SK-N-SH (cell line): ENCODE data around the gene TMEM109. TPM values are rescaled to one million over a fixed set of nuclear protein-coding genes. Genes with fewer than 3 reads are reported as not detected.

Experiments used
- CTCF ChIP-seq: fragments of 200-600 bp; sonication (generic); IDR thresholded peaks from 2 replicates; pipeline ENCODE4 v1.6.1; 2017; ENCODE audit warnings: antibody characterized with exemption, mild to moderate bottlenecking, moderate library complexity
- FOSL2 ChIP-seq: IDR thresholded peaks from 2 replicates; pipeline ENCODE4 v1.4.0; 2012; ENCODE audit warnings: low read depth, mild to moderate bottlenecking, moderate library complexity, borderline replicate concordance
- NRF1 ChIP-seq: IDR thresholded peaks from 2 replicates; pipeline ENCODE4 v1.6.1; 2012; ENCODE audit warnings: low read depth, mild to moderate bottlenecking, low read length
- RAD21 ChIP-seq: IDR thresholded peaks from 2 replicates; pipeline ENCODE4 v1.6.1; 2012; ENCODE audit warnings: mild to moderate bottlenecking, low read length
- REST ChIP-seq: IDR thresholded peaks from 2 replicates; pipeline ENCODE4 v1.6.1; 2012; ENCODE audit warnings: mild to moderate bottlenecking, low read depth, low read length, moderate library complexity
- TAF1 ChIP-seq: IDR thresholded peaks from 2 replicates; pipeline ENCODE4 v1.6.1; 2012; ENCODE audit warnings: low read depth, mild to moderate bottlenecking, low read length, moderate library complexity, borderline replicate concordance
- USF1 ChIP-seq: IDR thresholded peaks from 2 replicates; pipeline ENCODE4 v1.4.0; 2012; ENCODE audit warnings: low read depth, borderline replicate concordance
- USF2 ChIP-seq: fragments of 150-350 bp; IDR thresholded peaks from 2 replicates; pipeline ENCODE4 v1.6.1; 2017; ENCODE audit warnings: antibody characterized with exemption, low read length, low read depth, borderline replicate concordance
- ZBTB33 ChIP-seq: IDR thresholded peaks from 2 replicates; pipeline ENCODE4 v1.4.0; 2012; ENCODE audit warnings: low read depth, borderline replicate concordance
- polyA plus RNA-seq, 3 experiments: library from polyadenylated mRNA; depleted of rRNA; stranded (reverse); fragments of >200 nt; gene quantifications; 2 replicates each; pipeline ENCODE4 v1.2.3, GENCODE V29; 2012

TMEM109 gene
- polyA plus RNA-seq, 1 of the 3 experiments (the other 2 are of a cell fraction) = 52.7 TPM

- no peak for TF ChIP-seq REST
- no peak for TF ChIP-seq RAD21
- TF ChIP-seq FOSL2 = no peak
- TF ChIP-seq NRF1 = no peak
- TF ChIP-seq USF1 = no peak
- TF ChIP-seq USF2 = no peak
- TF ChIP-seq TAF1 = no peak
- no peak for TF ChIP-seq CTCF
- no peak for TF ChIP-seq ZBTB33
Measured at GRCh38 chr11:60932605-60933356, 18.8 kb downstream of the TMEM109 start (continued).
